ENCODE data around the gene PHF10.
"Not testable (repeated sequence)": the region's sequence is repeated elsewhere in the genome, so short reads cannot be mapped to it uniquely, and the experiment has no call there.

PHF10 gene

GRCh38 chr6:169724494-169725124 lies at the start of gene PHF10:
Gene PHF10, minus strand, starts transcription at chr6:169724500. Its CDS starts 569 bp downstream, at chr6:169723931.
- DNase-seq = no peak

GRCh38 chr6:169766921-169767736 lies 42.8 kb upstream of the PHF10 start:
- no peak for DNase-seq

- DNase-seq = no peak
These were observed 41.9 kb upstream of the PHF10 start for GRCh38 chr6:169766232-169766631.

- not testable (repeated sequence) for DNase-seq
These were observed 41.5 kb upstream of the PHF10 start for GRCh38 chr6:169765789-169766188.

- no peak for DNase-seq
These were observed 39.6 kb upstream of the PHF10 start for GRCh38 chr6:169763881-169764280.

GRCh38 chr6:169763308-169763707 lies 39.0 kb upstream of the PHF10 start:
- DNase-seq = no peak

GRCh38 chr6:169755162-169755561 lies 30.9 kb upstream of the PHF10 start:
- no peak for DNase-seq

GRCh38 chr6:169752074-169752623 lies 27.8 kb upstream of the PHF10 start:
- no peak for DNase-seq

- peak; percentile 96 for DNase-seq
These were observed 27.2 kb upstream of the PHF10 start, which contains the start of the genes DYNLT2 and ERMARD for GRCh38 chr6:169751242-169752073. Gene DYNLT2, minus strand, starts transcription at chr6:169751572. Its CDS starts 114 bp downstream, at chr6:169751458. Gene ERMARD, plus strand, starts transcription at chr6:169751622. Its CDS starts 36 bp downstream, at chr6:169751658.

GRCh38 chr6:169746556-169746955 lies 22.3 kb upstream of the PHF10 start:
- no peak for DNase-seq

- no peak for DNase-seq
These were observed 21.1 kb upstream of the PHF10 start for GRCh38 chr6:169745405-169745804.

GRCh38 chr6:169741344-169741743 lies 17.0 kb upstream of the PHF10 start:
- no peak for DNase-seq

- DNase-seq = no peak
These were observed 14.8 kb upstream of the PHF10 start for GRCh38 chr6:169738976-169739529.

GRCh38 chr6:169738204-169738975 lies 14.1 kb upstream of the PHF10 start:
- no peak for DNase-seq

GRCh38 chr6:169729961-169730360 lies 5.7 kb upstream of the PHF10 start:
- no peak for DNase-seq

GRCh38 chr6:169726963-169727362 lies 2.7 kb upstream of the PHF10 start:
- no peak for DNase-seq

- no peak for DNase-seq
These were observed 1.7 kb upstream of the PHF10 start for GRCh38 chr6:169726049-169726400.

GRCh38 chr6:169725125-169726048 lies 1.1 kb upstream of the PHF10 start:
- peak; percentile 41 for DNase-seq

- DNase-seq = no peak
These were observed 258 bp downstream of the PHF10 start for GRCh38 chr6:169723991-169724493.

- peak; percentile 14 for DNase-seq
These were observed 945 bp downstream of the PHF10 start for GRCh38 chr6:169723200-169723909.

Measured in kidney glomerular epithelial cell (primary cell).